Prostate gland (tissue), 2 donors: Measurements from ENCODE around the gene SLC22A1. TPM values are rescaled to one million over a fixed set of nuclear protein-coding genes. Genes with fewer than 3 reads are reported as not detected.
"Not testable (repeated sequence)": the region's sequence is repeated elsewhere in the genome, so short reads cannot be mapped to it uniquely, and the experiment has no call there.

ENCODE experiments used
- DNase-seq: peaks from one replicate; pipeline ENCODE4 v3.0.0-alpha.2; 2019; ENCODE audit warnings: low spot score
- H3K27ac ChIP-seq, 2 donors: fragments of 200-600 bp; sonication (generic); 2 replicates each; pipeline ENCODE4 v1.5.1; 2017 to 2019
- H3K27me3 ChIP-seq: fragments of 200-600 bp; sonication (generic); replicated peaks from 2 replicates; pipeline ENCODE4 v1.5.1; 2019; ENCODE audit not compliant: insufficient read depth
- H3K36me3 ChIP-seq, 2 donors: fragments of 200-600 bp; sonication (generic); 1 replicate in 1 of 2; 2 replicates in 1 of 2; pipeline versions ENCODE4 v1.5.1 to v1.8.1; 2017 to 2019
- H3K4me1 ChIP-seq: fragments of 200-600 bp; sonication (generic); replicated peaks from 2 replicates; pipeline ENCODE4 v1.5.1; 2019
- H3K4me3 ChIP-seq, 2 donors: fragments of 200-600 bp; sonication (generic); 2 replicates each; pipeline ENCODE4 v1.5.1; 2017 to 2019
- H3K9me3 ChIP-seq: fragments of 200-600 bp; sonication (generic); 2 replicates; pipeline ENCODE4 v1.5.1; 2017
- POLR2A ChIP-seq: fragments of 450-650 bp; IDR thresholded peaks from one replicate; pipeline ENCODE4 v1.6.1; 2016; ENCODE audit warnings: antibody characterized with exemption, mild to moderate bottlenecking
- POLR2AphosphoS5 ChIP-seq: sonication (generic); formaldehyde crosslinking; IDR thresholded peaks from one replicate; pipeline ENCODE4 v1.6.1; 2017; ENCODE audit warnings: antibody characterized with exemption
- WGBS: methylation state at CpG from one replicate; pipeline ENCODE4 v1.1.5; 2018; 5-methylcytosine and 5-hydroxymethylcytosine counted together
- intact Hi-C: fragments of 100-400 bp; cut with DNase I; formaldehyde crosslinking; loops from one replicate; pipeline ENCODE4 v1.14.2; 2022
- total RNA-seq, 2 donors: library from RNA; depleted of rRNA; stranded (reverse); fragments of >200 nt; gene quantifications; one replicate each; pipeline ENCODE4 v1.1.0, GENCODE V29; 2016
- TF ChIP-seq, protein P1 (sequence below), 4 experiments: fragments of 200-600 bp in 2 of 4; fragments of 450-650 bp in 2 of 4; sonication (generic) in 2 of 4; IDR thresholded peaks; 1 replicate in 3 of 4; 2 replicates in 1 of 4; pipeline ENCODE4 v1.5.1; 2016 to 2019; ENCODE audit warnings: antibody characterized with exemption in 4 of 4, mild to moderate bottlenecking in 2 of 4, moderate library complexity in 2 of 4

SLC22A1 gene
- total RNA-seq, 2 donors from 2014 or later, result 0.80 to 4.4 TPM

DNA sequence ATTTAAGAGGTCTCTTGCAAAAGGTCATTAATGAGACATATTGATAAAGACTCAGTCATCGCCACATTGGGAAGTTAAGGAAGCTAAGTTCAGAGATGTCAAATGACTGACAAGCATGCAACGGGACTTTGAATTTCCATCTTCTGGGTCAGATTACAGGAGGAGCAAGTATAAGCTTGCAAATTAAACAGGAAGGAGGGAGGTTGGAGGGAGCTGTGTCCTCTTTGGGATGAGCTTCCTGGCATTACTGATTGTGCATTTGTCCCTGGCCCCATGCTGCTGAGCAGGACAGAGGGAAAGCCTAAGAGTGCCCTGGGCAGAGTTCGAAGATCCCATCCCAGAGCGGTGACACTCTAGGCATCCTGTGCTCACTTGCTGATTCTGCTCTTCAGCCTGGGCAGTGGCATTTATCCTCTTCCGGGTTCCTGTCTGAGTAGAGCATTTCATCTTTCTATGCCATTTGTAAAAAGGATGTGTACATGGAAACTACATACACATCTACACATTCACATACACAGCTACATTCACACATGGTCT lies 40.5 kb downstream of the SLC22A1 start:
- 58% methylated on average over 5 of the region's 5 CpGs for WGBS
- no peak for DNase-seq
- Histone ChIP-seq H3K36me3 (no peaks in the 10 kb centered on the region), H3K4me1 (peaks cover 8% of the 10 kb centered on the region), H3K27me3 (no peaks in the 10 kb centered on the region), H3K27ac (peak overlapping the region; percentile 68 to 78), H3K9me3 (no peaks in the 10 kb centered on the region), H3K4me3 (no peak overlapping the region)
- no peak for TF ChIP-seq POLR2AphosphoS5
- TF ChIP-seq, protein P1, sequence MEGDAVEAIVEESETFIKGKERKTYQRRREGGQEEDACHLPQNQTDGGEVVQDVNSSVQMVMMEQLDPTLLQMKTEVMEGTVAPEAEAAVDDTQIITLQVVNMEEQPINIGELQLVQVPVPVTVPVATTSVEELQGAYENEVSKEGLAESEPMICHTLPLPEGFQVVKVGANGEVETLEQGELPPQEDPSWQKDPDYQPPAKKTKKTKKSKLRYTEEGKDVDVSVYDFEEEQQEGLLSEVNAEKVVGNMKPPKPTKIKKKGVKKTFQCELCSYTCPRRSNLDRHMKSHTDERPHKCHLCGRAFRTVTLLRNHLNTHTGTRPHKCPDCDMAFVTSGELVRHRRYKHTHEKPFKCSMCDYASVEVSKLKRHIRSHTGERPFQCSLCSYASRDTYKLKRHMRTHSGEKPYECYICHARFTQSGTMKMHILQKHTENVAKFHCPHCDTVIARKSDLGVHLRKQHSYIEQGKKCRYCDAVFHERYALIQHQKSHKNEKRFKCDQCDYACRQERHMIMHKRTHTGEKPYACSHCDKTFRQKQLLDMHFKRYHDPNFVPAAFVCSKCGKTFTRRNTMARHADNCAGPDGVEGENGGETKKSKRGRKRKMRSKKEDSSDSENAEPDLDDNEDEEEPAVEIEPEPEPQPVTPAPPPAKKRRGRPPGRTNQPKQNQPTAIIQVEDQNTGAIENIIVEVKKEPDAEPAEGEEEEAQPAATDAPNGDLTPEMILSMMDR (IDR thresholded peaks at IDR 0.05), result no peak
- TF ChIP-seq POLR2A, result no peak
- intact Hi-C loops, result no loop called here

DNA sequence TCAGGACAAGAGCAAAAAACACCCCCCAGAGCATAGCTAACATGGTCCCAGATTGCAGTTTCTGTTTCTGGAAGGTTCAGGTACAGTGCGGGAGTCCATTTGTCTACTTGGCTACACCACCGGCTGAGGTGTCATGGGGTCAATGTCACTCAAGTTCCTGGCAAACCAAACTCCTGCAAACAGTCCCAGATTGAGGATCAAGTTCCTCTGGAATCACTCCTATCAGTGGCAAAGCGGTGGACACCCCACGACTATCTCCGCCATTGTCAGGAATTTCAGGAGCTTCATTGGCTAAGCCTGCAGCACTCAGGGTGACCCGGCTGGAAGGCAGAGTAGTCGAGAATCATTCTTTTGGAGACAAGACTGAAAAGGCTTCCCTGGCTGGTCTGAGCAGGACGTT lies 41.8 kb downstream of the SLC22A1 start:
- Histone ChIP-seq H3K9me3 (no peaks in the 10 kb centered on the region), H3K27me3 (no peaks in the 10 kb centered on the region), H3K4me3 (no peak overlapping the region), H3K36me3 (no peaks in the 10 kb centered on the region), H3K27ac (peak overlapping the region in 1 of 2 donors; percentile 78), H3K4me1 (peaks cover 17% of the 10 kb centered on the region)
- 73% methylated on average over 8 of the region's 8 CpGs for WGBS
- no peak for TF ChIP-seq POLR2AphosphoS5
- TF ChIP-seq, protein P1 (IDR thresholded peaks at IDR 0.05), result no peak
- TF ChIP-seq POLR2A, result no peak
- no peak for DNase-seq
- intact Hi-C loops, result no loop called here

DNA sequence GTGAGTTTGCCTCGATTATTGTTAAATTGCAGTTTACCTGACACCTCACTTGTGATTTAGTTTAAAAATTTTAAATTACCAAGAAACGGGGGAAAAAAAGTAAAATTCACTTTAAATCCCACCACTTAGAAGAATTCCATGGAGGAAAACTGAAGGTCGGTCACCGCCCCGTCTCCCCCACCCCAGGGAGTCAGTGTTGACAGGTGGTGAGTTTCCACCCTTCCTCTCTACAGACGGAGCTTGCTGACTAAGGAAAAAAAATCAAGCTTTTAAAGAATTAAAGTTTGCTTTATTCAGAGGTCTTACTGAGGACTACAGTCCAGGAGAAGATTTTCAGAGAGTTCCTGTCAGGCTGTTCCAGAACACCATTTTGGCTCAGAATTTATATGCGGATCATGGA lies 42.3 kb downstream of the SLC22A1 start:
- WGBS, result 67% methylated on average over 7 of the region's 7 CpGs

DNA sequence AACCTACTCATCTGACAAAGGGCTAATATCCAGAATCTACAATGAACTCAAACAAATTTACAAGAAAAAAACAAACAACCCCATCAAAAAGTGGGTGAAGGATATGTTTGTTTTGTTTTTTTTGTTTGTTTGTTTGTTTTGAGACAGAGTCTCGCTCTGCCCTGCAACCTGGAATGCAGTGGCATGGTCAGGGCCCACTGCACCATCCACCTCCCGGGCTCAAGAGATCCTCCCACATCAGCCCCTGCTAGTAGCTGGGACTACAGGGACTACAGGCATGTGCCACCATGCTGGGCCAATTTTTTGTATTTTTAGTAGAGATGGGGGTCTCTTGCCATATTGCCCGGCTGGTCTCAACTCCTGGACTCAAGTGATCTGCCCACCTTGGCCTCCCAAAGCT lies 44.3 kb downstream of the SLC22A1 start:
- Histone ChIP-seq H3K4me1 (peaks cover 17% of the 10 kb centered on the region), H3K27ac (peak overlapping the region; percentile 71 to 81)
- intact Hi-C loops, H3K27me3 ChIP-seq, H3K36me3 ChIP-seq, H3K9me3 ChIP-seq, H3K4me3 ChIP-seq: not testable (repeated sequence)
- peak; percentile 55 for TF ChIP-seq POLR2AphosphoS5
- DNase-seq, result peak; percentile 49
- WGBS, result 66% methylated on average over 3 of the region's 3 CpGs

More for the DNA sequence above, 42.3 kb downstream of the SLC22A1 start:
- Histone ChIP-seq H3K4me3 (no peak overlapping the region), H3K9me3 (no peaks in the 10 kb centered on the region), H3K4me1 (peaks cover 17% of the 10 kb centered on the region), H3K27ac (peak overlapping the region in 1 of 2 donors; percentile 78), H3K36me3 (no peaks in the 10 kb centered on the region), H3K27me3 (no peaks in the 10 kb centered on the region)
- TF ChIP-seq, protein P1 (IDR thresholded peaks at IDR 0.05), result no peak
- no peak for TF ChIP-seq POLR2A
- TF ChIP-seq POLR2AphosphoS5, result no peak
- intact Hi-C loops, result no loop called here
- no peak for DNase-seq

DNA sequence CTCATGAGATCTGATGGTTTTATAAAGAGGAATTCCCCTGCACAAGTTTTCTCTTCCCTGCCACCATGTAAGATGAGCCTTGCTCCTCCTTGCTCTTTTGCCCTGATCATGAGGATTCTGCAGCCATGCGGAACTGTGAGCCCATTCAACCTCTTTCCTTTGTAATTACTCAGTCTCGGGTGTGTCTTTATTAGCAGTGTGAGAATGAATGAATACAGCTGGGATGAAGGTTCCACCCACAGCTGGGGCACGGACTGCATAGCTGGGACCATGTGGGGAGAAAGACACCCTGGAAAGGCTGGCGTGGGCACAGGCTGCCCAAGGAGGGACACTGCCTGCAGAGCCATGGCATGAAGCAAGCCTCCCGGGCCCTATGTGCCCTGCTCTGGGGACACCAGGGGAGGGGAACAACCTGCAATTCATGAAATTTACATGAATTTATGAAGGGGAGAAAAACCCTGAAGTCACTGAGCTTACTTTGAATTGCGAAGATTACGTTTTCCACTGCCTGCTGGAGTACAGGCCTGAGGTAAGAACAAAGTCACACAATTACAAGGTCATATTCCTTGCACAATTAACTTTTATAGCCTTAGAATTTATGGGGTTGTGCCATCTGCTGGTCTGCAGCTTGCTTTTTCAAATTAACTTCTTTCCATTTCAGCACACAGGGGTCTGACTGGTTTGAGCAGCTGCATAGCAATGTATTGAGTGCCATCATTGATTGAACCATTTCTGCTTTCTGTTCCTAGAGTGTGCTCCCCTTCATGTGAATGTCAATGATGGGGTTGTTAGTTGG lies 46.2 kb downstream of the SLC22A1 start:
- Histone ChIP-seq H3K27me3 (no peaks in the 10 kb centered on the region), H3K36me3 (no peaks in the 10 kb centered on the region), H3K27ac (peak overlapping the region; percentile 71 to 81), H3K4me1 (peaks cover 12% of the 10 kb centered on the region), H3K9me3 (no peaks in the 10 kb centered on the region), H3K4me3 (no peak overlapping the region)
- 42% methylated on average over 7 of the region's 7 CpGs for WGBS
- DNase-seq, result no peak
- intact Hi-C loops, result no loop called here
- TF ChIP-seq, protein P1 (IDR thresholded peaks at IDR 0.05), result peak in 2 of 4 experiments; percentile 15 to 41
- TF ChIP-seq POLR2AphosphoS5 (peak; percentile 85), POLR2A (no peak)
